ENCODE results near the gene EMID1. TPM values are rescaled to one million over a fixed set of nuclear protein-coding genes. Genes with fewer than 3 reads are reported as not detected.

The EMID1 gene
- total RNA-seq, 1 experiment from 2014 or later: 10.0 TPM

- ChIA-PET CTCF (interaction anchor here (0.7 to 4.2 kb wide), 6 partner anchors 18 to 492 kb away, joined by 3 to 40 read pairs (median 4); no protein-coding TSS in a partner anchor), POLR2A (interaction anchor here (0.5 kb wide), 1 partner anchor 19 kb away, joined by 6 read pairs; no protein-coding TSS in a partner anchor)
- intact Hi-C loops (cut with micrococcal nuclease; ENCODE audit: unreplicated experiment): loop anchor here (1.0 to 10.0 kb wide), 3 partner anchors 18 to 172 kb away; no protein-coding TSS in a partner anchor
- no TSS peak for BruUV-seq (replicated peaks)
- no peaks in the 10 kb centered on the region for H3K36me3 ChIP-seq (ENCODE audit: control insufficient read depth, insufficient read depth, low read length)
- Mint-ChIP-seq H3K36me3 (ENCODE audit: insufficient read depth, unreplicated experiment) (no peaks in the 10 kb centered on the region), H3K4me3 (ENCODE audit: unreplicated experiment) (no peak overlapping the region), H3K27me3 (ENCODE audit: insufficient read depth, unreplicated experiment) (no peaks in the 10 kb centered on the region), H3K27ac (ENCODE audit: unreplicated experiment) (no peak overlapping the region), H3K4me1 (ENCODE audit: low read depth, unreplicated experiment) (no peaks in the 10 kb centered on the region), H3K9me3 (ENCODE audit: unreplicated experiment) (no peaks in the 10 kb centered on the region)
- TF ChIP-seq, protein P1, sequence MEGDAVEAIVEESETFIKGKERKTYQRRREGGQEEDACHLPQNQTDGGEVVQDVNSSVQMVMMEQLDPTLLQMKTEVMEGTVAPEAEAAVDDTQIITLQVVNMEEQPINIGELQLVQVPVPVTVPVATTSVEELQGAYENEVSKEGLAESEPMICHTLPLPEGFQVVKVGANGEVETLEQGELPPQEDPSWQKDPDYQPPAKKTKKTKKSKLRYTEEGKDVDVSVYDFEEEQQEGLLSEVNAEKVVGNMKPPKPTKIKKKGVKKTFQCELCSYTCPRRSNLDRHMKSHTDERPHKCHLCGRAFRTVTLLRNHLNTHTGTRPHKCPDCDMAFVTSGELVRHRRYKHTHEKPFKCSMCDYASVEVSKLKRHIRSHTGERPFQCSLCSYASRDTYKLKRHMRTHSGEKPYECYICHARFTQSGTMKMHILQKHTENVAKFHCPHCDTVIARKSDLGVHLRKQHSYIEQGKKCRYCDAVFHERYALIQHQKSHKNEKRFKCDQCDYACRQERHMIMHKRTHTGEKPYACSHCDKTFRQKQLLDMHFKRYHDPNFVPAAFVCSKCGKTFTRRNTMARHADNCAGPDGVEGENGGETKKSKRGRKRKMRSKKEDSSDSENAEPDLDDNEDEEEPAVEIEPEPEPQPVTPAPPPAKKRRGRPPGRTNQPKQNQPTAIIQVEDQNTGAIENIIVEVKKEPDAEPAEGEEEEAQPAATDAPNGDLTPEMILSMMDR (IDR thresholded peaks at IDR 0.05; ENCODE audit: insufficient read depth in 1 of 2, low read depth in 1 of 2, low read length in 1 of 2, severe bottlenecking in 1 of 2, unreplicated experiment in 1 of 2): peak; percentile 41 to 69
- H3K4me1 ChIP-seq: peaks cover 4% of the 10 kb centered on the region; the same call in 1 of the 2 replicates
- no peaks in the 10 kb centered on the region for H3K27me3 ChIP-seq (replicated peaks; ENCODE audit: control insufficient read depth, insufficient read depth, low read length)
- no peaks in the 10 kb centered on the region for H3K9me3 ChIP-seq
- no peak overlapping the region for H3K4me3 ChIP-seq (ENCODE audit: low read depth, low read length)
- DNase-seq: peak; percentile 55
These were observed 3.2 kb upstream of the EMID1 start for GRCh38 chr22:29202212-29203192.

DNA sequence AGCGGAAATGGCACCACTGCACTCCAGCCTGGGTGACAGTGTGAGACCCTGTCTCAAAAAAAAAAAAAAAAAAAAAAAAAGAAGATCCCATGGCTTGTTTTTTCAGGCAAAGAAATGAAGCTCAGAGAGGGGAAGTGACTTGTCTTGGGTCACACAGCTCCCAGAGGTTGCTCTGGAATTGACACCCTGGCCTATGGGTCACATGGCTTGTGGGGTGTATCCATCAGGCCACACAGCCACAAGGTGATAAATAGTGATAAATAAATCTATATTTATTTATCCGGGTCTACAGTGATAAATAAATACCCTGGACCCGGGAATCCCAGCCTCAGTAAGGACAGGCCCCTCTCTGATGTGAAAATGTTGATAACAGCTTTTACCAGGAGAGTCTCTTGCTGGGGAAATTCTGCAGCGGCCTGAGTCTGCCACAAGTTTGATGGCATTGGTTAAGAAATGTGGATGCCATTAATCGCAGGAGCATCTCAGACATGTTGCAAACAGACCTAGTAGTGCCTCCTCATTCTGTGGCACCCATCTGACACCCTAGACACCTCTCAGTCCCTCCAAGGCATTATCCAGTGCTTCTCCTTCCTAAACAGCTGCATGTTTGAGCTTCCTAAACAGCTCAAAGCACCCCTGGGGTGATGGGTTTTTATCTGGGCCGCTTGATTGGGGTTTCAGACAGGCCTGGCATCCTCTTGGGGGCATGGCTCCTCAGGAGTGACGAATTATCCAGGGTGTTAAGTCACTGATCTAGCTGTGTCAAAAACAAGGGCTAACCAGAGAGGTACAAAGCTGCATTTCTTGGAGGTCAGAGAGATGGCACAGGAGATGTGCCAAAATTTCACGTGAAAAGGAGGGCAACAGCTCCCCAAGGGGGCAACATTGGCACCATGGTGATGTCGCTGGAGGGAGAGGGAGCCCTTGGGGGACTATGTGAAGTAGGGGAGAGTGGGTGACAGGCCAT, 1.9 kb upstream of the EMID1 start:
- intact Hi-C loops (cut with micrococcal nuclease; ENCODE audit: unreplicated experiment): loop anchor here (2.0 to 10.0 kb wide), 2 partner anchors 17 to 171 kb away; no protein-coding TSS in a partner anchor
- POLR2A ChIA-PET: interaction anchor here (0.7 kb wide), 1 partner anchor 371 kb away, joined by 8 read pairs; no protein-coding TSS in a partner anchor

More for the DNA sequence above, 1.9 kb upstream of the EMID1 start:
- H3K27me3 ChIP-seq (replicated peaks; ENCODE audit: control insufficient read depth, insufficient read depth, low read length): no peaks in the 10 kb centered on the region
- H3K4me3 ChIP-seq (ENCODE audit: low read depth, low read length): no peak overlapping the region
- CTCF ChIA-PET: interaction anchor here (0.7 to 4.2 kb wide), 7 partner anchors 16 to 395 kb away, joined by 3 to 40 read pairs (median 4); no protein-coding TSS in a partner anchor
- Mint-ChIP-seq H3K4me1 (ENCODE audit: low read depth, unreplicated experiment) (no peaks in the 10 kb centered on the region), H3K27ac (ENCODE audit: unreplicated experiment) (no peak overlapping the region), H3K4me3 (ENCODE audit: unreplicated experiment) (no peak overlapping the region), H3K9me3 (ENCODE audit: unreplicated experiment) (no peaks in the 10 kb centered on the region), H3K36me3 (ENCODE audit: insufficient read depth, unreplicated experiment) (no peaks in the 10 kb centered on the region), H3K27me3 (ENCODE audit: insufficient read depth, unreplicated experiment) (no peaks in the 10 kb centered on the region)
- BruUV-seq (replicated peaks): TSS peak; percentile 33
- no peak for DNase-seq
- H3K4me1 ChIP-seq: peaks cover 4% of the 10 kb centered on the region; the same call in 1 of the 2 replicates
- no peaks in the 10 kb centered on the region for H3K36me3 ChIP-seq (ENCODE audit: control insufficient read depth, insufficient read depth, low read length)
- H3K9me3 ChIP-seq: no peaks in the 10 kb centered on the region
- TF ChIP-seq, protein P1 (IDR thresholded peaks at IDR 0.05; ENCODE audit: insufficient read depth in 1 of 2, low read depth in 1 of 2, low read length in 1 of 2, severe bottlenecking in 1 of 2, unreplicated experiment in 1 of 2): no peak
